Activated T-cell treated with anti-CD3 and anti-CD28 coated beads, Interleukin-2, amount 50 U/mL, for 72 hours (primary cell): ENCODE results near the gene ZNF518B. TPM values are rescaled to one million over a fixed set of nuclear protein-coding genes. Genes with fewer than 3 reads are reported as not detected.

ENCODE experiments used
- ATAC-seq, 2 donors: fragments of 150-1000 bp; cut with Tn5 transposase; replicated peaks in 1 of 2; 2 replicates each; pipeline ENCODE4 v1.10.0; 2021; ENCODE audit warnings: moderate library complexity in 2 of 2, mild to moderate bottlenecking in 1 of 2
- DNase-seq, 2 donors: peaks; one replicate each; pipeline ENCODE4 v3.0.0; 2021 to 2022; ENCODE audit warnings: mixed read lengths in 1 of 2
- H3K27ac Mint-ChIP-seq: one replicate; pipeline ENCODE4 v1.8.0; 2022; ENCODE audit warnings: mild to moderate bottlenecking, moderate library complexity, mixed read lengths
- H3K27me3 Mint-ChIP-seq: one replicate; pipeline ENCODE4 v1.8.0; 2022; ENCODE audit warnings: low read depth, mixed read lengths
- H3K36me3 Mint-ChIP-seq, 2 donors: one replicate each; pipeline ENCODE4 v1.8.0; 2022; ENCODE audit warnings: mixed read lengths in 2 of 2, mild to moderate bottlenecking in 1 of 2; ENCODE audit not compliant: insufficient read depth in 2 of 2
- H3K4me1 Mint-ChIP-seq: one replicate; pipeline ENCODE4 v1.8.0; 2022; ENCODE audit warnings: low read depth, mixed read lengths
- H3K4me3 Mint-ChIP-seq, 2 donors: one replicate each; pipeline ENCODE4 v1.8.0; 2022; ENCODE audit warnings: mild to moderate bottlenecking in 2 of 2, mixed read lengths in 2 of 2, moderate library complexity in 2 of 2
- H3K9me3 Mint-ChIP-seq, 2 donors: one replicate each; pipeline ENCODE4 v1.8.0; 2022; ENCODE audit warnings: mixed read lengths in 2 of 2
- total RNA-seq, 2 donors: library from RNA; stranded (reverse); gene quantifications; one replicate each; pipeline ENCODE4 v1.2.3, GENCODE V29; 2022

The ZNF518B gene, protein sequence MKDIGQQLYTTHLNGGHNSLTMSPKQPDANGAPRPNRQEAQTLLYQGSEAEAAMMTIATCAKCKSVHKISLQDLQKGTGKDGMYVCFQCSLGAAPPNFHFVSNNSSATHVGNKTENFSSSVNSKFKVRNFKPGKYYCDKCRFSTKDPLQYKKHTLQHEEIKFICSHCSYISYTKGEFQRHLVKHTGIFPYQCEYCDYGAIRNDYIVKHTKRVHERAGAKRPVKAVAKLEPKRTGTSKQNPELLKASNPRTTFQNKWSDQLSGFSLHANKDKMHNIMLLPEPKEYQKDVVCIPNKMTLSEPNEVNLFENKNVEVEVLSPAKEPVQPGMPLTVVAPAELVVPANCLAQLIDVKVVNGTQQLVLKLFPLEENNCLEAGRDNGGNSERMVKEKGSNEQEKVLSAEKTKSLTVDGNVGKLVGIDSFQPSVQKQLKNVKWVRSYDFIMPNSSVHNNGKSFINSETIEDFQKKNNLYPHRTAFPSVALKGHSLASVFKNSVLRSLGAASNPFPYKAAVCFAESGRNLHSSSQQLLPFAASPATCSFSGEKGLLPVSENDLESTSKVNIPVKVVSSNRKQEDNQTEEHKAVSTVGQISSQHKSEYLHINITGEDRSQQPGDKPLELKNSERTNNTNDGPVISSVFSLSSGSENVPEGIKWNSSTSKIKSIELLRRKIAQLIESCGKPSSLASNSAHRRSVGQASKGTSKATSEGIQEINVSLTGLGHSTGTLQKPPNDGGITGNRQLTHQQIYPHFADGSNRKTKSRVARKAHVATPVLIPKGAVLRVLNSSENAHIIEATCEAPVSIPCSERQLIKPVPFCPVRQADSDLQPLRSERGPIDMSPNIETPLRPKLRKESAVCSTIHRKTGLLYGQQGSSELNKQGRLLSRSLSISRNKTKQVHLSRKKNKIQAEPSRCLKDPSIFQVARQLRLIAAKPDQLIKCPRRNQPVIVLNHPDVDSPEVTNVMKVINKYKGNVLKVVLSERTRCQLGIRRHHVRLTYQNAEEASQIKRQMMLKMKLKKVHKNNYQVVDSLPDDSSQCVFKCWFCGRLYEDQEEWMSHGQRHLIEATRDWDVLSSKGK
- total RNA-seq: 10 to 100 TPM; 27.5 to 28.9 TPM

DNA sequence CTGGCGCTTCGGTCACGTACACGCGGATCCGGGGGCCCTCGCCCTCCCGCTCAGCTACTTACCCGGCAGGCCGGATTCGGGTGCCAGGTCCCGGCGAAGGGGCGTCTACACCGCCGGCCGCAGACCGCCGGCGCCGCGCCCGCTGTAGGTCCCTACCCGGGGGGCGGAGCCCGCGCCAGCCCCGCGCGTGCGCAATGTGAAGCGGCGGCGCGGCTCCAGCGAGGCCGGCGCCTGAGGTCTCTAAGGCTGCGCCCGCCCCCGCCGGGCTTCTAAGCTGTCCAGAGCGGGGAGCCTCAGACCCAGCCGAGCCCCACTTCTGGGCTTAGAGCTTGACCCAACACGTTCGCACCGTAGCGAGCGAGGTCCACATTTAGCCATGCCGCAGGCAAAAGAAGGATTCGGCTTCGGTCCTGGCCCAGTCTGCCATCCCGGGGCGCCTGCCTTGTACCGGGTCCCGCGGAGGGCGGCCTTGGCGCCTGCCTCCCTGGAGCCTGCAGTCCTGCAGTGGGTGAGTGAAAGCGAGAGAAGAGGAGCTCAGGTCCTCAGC, at the start of gene ZNF518B:
TSS of gene ZNF518B (minus strand) at position 172 of the 547 bp plus-strand sequence. CDS start 11,098 bp downstream, outside the sequence.
- peak; percentile 72 to 74 for ATAC-seq
- H3K27ac Mint-ChIP-seq: peak within 1 kb of the TSS; percentile 86
- peaks cover 0 to 4% of the 10 kb centered on the region in 2 donors for H3K9me3 Mint-ChIP-seq
- peaks cover 24 to 26% of the 10 kb centered on the region in 2 donors for H3K36me3 Mint-ChIP-seq
- peaks cover 23% of the 10 kb centered on the region for H3K27me3 Mint-ChIP-seq
- H3K4me1 Mint-ChIP-seq: peaks cover 46% of the 10 kb centered on the region
- peak; percentile 82 to 88 for DNase-seq
- peak within 1 kb of the TSS; percentile 92 to 94 for H3K4me3 Mint-ChIP-seq

DNA sequence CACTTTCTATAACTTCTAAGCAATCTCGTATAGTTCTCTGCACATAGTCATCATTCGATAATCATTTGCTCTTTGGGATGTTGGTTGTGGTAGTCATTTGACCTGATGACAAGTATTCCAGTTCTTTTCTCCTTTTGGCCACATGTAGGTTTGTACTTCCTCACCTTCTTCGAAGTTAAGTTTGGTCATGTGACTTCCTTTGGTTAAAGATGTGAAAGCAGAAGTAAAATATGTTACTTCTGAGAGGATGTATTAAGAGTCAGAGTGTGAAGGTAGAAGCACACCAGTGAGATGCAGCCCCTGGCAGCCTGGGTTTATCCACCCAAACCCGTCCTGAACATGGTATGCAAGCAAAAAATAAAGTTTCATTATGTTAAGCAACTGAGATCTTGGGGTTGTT, 48.9 kb upstream of the ZNF518B start:
- Mint-ChIP-seq H3K4me3 (no peak overlapping the region), H3K4me1 (no peaks in the 10 kb centered on the region), H3K27ac (no peak overlapping the region), H3K9me3 (peaks cover 0 to 4% of the 10 kb centered on the region in 2 donors), H3K36me3 (peaks cover 0 to 1% of the 10 kb centered on the region in 2 donors), H3K27me3 (peaks cover 4% of the 10 kb centered on the region)
- no peak for DNase-seq
- no peak for ATAC-seq

DNA sequence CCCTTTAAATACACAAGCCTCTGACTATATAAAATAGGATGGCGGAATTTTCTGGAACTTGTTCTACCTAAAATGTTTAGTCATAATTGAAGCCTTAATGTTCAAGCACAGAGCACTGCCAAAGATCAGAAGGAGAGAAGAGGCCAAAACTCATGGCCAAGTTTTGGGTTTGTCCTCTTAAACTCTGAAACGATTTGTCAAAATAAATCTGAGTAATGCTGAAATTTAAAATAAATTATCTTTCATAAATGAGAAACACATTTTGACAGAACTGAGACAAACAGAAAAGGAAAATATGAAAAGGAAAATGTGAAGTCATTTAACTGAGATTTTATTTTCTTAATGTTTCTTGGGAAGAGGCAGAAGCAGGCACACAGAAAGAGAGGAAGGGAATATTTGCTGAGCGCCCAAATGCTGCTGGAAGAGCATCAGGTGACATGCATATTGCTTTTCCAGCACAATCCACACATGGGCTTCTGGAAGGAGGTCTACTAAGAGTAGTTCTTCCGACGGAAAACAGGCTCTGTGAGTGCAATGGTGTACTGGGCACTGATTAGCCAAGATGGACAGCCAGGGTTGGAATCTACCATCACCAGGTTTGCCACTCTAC, 47.4 kb upstream of the ZNF518B start:
- Mint-ChIP-seq H3K9me3 (peaks cover 0 to 4% of the 10 kb centered on the region in 2 donors), H3K27me3 (peaks cover 4% of the 10 kb centered on the region), H3K36me3 (peaks cover 0 to 1% of the 10 kb centered on the region in 2 donors), H3K4me3 (no peak overlapping the region), H3K4me1 (no peaks in the 10 kb centered on the region), H3K27ac (no peak overlapping the region)
- ATAC-seq (no peak), DNase-seq (no peak)

DNA sequence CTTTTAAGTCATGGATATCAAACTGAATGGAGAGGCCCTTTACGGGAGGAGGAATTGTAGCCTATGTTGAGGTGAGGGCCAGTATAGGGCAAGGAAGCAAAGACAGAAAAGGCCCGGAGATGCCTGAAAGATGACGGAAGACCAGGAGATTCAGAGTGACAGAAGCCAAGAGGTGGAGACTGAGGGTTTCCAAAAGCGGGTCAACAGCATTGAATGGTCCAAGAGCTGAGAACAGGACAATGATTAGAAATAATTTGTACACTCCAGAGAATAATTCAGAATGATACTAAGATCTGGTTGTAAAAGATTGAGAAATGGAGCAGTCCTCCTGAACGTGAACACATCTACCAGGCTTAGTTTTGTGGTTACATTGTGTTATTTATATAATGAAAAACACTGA, 45.5 kb upstream of the ZNF518B start:
- no peak for ATAC-seq
- Mint-ChIP-seq H3K9me3 (peaks cover 0 to 4% of the 10 kb centered on the region in 2 donors), H3K4me1 (no peaks in the 10 kb centered on the region), H3K36me3 (peaks cover 0 to 1% of the 10 kb centered on the region in 2 donors), H3K27me3 (peaks cover 4% of the 10 kb centered on the region), H3K4me3 (no peak overlapping the region), H3K27ac (no peak overlapping the region)
- DNase-seq: no peak

DNA sequence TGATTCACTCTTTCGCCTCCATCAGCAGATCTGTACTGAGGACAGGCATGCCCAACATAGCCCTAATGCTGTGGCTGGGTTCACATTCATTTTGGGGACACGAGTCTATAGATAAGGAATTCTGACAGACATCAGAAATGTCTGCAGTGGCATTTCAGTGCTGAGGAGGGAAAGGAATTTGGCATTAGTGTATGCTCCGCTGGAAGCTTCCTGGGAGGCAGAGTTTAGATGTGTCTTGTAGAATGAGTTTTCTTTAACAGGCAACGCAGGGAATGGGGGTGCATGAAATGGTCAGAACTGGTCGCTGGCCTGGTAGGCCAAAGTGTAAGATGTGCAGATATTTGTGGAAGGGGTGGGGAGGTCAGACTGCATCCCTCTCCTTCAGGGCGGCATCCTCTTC, 43.5 kb upstream of the ZNF518B start:
- ATAC-seq (no peak), DNase-seq (no peak)
- Mint-ChIP-seq H3K4me3 (no peak overlapping the region), H3K4me1 (no peaks in the 10 kb centered on the region), H3K27ac (no peak overlapping the region), H3K27me3 (peaks cover 4% of the 10 kb centered on the region), H3K36me3 (no peaks in the 10 kb centered on the region), H3K9me3 (peaks cover 0 to 4% of the 10 kb centered on the region in 2 donors)

DNA sequence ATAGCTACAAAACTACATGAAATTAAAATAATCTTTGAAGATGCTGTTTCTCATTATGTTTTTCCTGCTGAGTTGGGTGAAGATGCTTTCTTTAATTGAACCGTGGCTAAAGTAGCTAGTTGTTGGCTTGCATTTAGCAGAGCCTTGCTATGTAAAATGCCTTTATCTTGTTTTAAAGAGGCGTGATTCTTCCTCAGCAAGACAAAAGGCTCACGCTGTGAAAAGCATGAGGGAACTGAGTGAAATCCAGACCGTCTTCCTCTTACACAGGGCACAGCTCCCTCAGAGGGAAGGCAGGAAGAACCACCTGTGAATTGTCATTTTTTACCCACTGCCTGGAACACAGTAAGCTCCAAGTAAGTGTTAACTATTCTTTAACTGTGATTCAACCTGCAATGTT, 39.0 kb upstream of the ZNF518B start:
- ATAC-seq (no peak), DNase-seq (no peak)
- H3K27me3 Mint-ChIP-seq: no peaks in the 10 kb centered on the region

DNA sequence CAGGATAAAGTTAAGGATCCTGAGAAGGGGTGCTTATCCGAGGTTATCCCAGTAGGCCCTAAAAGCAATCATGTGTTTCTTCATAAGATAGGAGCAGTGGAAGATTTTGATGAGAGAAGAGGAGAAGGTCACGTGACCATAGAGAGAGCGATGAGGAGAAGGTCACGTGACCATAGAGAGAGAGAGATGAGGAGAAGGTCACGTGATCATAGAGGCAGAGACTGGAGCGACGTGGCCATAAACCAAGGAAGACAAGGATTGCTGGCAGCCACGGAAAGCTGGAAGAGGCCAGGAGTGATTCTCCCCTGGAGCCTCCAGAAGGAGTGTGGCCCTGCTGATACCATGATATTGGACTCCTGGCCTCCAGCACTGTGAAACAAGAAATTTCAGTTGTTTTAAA, 38.4 kb upstream of the ZNF518B start:
- H3K9me3 Mint-ChIP-seq: no peaks in the 10 kb centered on the region
- ATAC-seq: no peak

More for the DNA sequence above, 39.0 kb upstream of the ZNF518B start:
- no peak overlapping the region for H3K4me3 Mint-ChIP-seq
- H3K27ac Mint-ChIP-seq: no peak overlapping the region
- no peaks in the 10 kb centered on the region for H3K36me3 Mint-ChIP-seq
- H3K9me3 Mint-ChIP-seq: no peaks in the 10 kb centered on the region
- no peaks in the 10 kb centered on the region for H3K4me1 Mint-ChIP-seq

DNA sequence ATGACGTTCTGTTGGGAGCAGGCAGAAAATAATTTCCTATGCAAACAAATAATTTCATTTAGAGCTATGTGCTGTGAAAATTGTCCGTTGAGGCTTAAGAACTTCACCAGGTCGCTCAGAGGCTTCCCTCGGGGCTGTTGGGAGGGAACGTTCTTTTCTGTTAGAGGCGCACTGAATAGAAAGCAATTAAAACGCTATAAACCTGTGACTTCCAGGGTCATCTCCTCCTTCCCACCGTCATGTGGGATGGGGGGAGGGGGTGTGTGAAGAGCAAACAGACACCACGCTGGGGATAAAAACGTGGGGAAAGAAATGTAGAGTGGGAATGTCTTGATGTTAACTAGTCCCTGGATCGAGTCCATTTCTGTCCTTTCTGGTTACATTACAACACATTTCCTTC, 35.2 kb upstream of the ZNF518B start:
- peaks cover 7% of the 10 kb centered on the region for H3K27me3 Mint-ChIP-seq
- H3K36me3 Mint-ChIP-seq: no peaks in the 10 kb centered on the region
- no peak overlapping the region for H3K27ac Mint-ChIP-seq
- H3K4me1 Mint-ChIP-seq: no peaks in the 10 kb centered on the region
- DNase-seq (no peak), ATAC-seq (no peak)
- H3K9me3 Mint-ChIP-seq: no peaks in the 10 kb centered on the region
- no peak overlapping the region for H3K4me3 Mint-ChIP-seq

More for the DNA sequence above, 38.4 kb upstream of the ZNF518B start:
- no peak overlapping the region for H3K27ac Mint-ChIP-seq
- no peak overlapping the region for H3K4me3 Mint-ChIP-seq
- no peaks in the 10 kb centered on the region for H3K4me1 Mint-ChIP-seq
- peaks cover 2% of the 10 kb centered on the region for H3K27me3 Mint-ChIP-seq
- H3K36me3 Mint-ChIP-seq: no peaks in the 10 kb centered on the region
- DNase-seq: no peak

DNA sequence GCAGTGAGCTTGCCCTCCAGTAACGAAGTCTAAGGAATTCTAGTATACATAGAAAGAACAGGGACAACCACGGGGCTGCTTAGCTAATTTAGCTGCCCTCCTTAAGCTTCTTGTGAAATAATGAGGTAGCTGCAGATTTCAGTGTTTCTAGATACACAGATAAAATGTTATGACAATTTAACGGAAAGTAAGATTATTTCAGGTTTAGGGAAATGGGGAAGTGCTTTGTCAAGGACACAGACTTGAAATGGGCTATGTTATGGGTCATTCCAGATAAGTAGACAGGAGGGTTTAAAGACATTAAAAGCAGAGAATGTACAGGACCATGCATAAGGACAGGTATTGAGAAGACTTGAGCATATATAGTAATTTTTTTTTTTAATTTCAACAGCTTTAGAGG, 34.2 kb upstream of the ZNF518B start:
- H3K27me3 Mint-ChIP-seq: peaks cover 7% of the 10 kb centered on the region
- DNase-seq (no peak), ATAC-seq (no peak)
- H3K27ac Mint-ChIP-seq: no peak overlapping the region
- no peak overlapping the region for H3K4me3 Mint-ChIP-seq
- H3K36me3 Mint-ChIP-seq: no peaks in the 10 kb centered on the region
- H3K4me1 Mint-ChIP-seq: no peaks in the 10 kb centered on the region
- H3K9me3 Mint-ChIP-seq: no peaks in the 10 kb centered on the region

DNA sequence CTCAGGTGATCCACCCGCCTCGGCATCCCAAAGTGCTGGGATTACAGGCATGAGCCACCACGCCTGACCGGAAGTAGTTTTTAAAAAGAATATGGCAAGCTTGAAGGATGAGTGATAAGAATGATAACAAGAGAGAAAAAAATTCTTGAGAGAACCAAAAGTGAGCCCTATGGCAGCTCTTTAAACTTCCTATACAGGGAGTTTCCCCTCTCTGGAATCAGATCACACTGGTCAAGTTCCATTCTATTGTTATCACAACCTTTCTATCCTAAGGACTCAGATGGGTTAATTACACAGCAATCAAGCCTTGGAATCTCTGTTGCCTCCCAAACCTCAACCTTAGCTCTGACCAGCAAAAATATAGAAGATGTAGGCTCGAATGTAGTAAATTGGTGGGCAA, 33.8 kb upstream of the ZNF518B start:
- no peak for ATAC-seq
- no peak overlapping the region for H3K4me3 Mint-ChIP-seq
- H3K36me3 Mint-ChIP-seq: no peaks in the 10 kb centered on the region
- no peak for DNase-seq
- H3K27ac Mint-ChIP-seq: no peak overlapping the region
- peaks cover 7% of the 10 kb centered on the region for H3K27me3 Mint-ChIP-seq
- no peaks in the 10 kb centered on the region for H3K9me3 Mint-ChIP-seq
- no peaks in the 10 kb centered on the region for H3K4me1 Mint-ChIP-seq

DNA sequence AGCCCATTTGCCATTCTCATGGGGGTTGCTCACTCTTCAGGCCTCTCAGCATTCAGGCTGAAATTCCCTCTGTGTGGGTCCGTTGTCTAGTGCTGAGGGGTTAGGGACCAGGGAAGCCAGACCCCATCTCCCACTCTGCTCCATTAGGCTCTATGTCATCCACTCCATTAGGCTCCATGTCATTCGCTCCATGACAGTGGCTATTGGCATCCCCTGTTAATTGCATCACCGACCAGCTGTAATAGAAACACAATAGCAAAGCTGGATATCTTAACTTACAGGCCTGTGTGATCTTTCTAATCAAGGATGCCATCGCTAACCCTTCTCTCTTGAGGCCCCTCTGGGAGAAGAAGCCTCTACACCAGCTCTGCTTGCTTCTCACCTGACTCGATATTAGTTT, 25.7 kb upstream of the ZNF518B start:
- Mint-ChIP-seq H3K4me3 (no peak overlapping the region), H3K36me3 (no peaks in the 10 kb centered on the region), H3K27ac (no peak overlapping the region), H3K4me1 (no peaks in the 10 kb centered on the region), H3K27me3 (no peaks in the 10 kb centered on the region), H3K9me3 (no peaks in the 10 kb centered on the region)
- ATAC-seq: no peak
- DNase-seq: no peak

DNA sequence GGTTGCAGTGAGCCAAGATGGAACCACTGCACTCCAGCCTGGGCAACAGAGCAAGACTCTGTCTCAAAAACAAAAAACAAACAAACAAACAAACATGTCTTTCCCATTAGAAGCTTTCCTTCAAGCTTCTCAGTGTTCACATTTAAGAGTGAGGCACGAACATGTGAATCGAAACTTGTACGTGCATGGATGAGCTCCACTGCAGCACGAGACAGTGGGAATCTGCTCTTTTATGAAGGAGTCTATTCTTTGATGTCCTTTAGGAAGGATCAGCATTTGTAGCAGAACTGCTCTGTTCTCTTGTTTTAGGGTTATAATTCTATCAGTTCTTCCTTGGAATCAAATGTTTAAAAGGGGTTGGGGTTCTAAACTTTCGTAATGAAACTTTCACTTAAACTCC, 23.4 kb upstream of the ZNF518B start:
- H3K36me3 Mint-ChIP-seq: no peaks in the 10 kb centered on the region
- DNase-seq: no peak
- H3K9me3 Mint-ChIP-seq: no peaks in the 10 kb centered on the region
- no peaks in the 10 kb centered on the region for H3K27me3 Mint-ChIP-seq
- no peak for ATAC-seq
- no peak overlapping the region for H3K4me3 Mint-ChIP-seq
- H3K4me1 Mint-ChIP-seq: no peaks in the 10 kb centered on the region
- no peak overlapping the region for H3K27ac Mint-ChIP-seq
